ENCODE measurements around the gene ATP1B4. TPM values are rescaled to one million over a fixed set of nuclear protein-coding genes. Genes with fewer than 3 reads are reported as not detected.
"Not testable (repeated sequence)": the region's sequence is repeated elsewhere in the genome, so short reads cannot be mapped to it uniquely, and the experiment has no call there.

Gene ATP1B4
- total RNA-seq: not detected

- H3K9me3 Mint-ChIP-seq: no peaks in the 10 kb centered on the region
- H3K27ac Mint-ChIP-seq: no peak within 1 kb of the TSS
- no peaks in the 10 kb centered on the region for H3K36me3 Mint-ChIP-seq
- H3K27me3 Mint-ChIP-seq: peaks cover 5 to 17% of the 10 kb centered on the region in 2 donors
- H3K4me3 Mint-ChIP-seq: no peak within 1 kb of the TSS
- no peaks in the 10 kb centered on the region for H3K4me1 Mint-ChIP-seq (ENCODE audit: low read depth in 2 of 2)
- ATAC-seq: no peak
- no peak for DNase-seq (ENCODE audit: low spot score)
Measured at GRCh38 chrX:120361764-120362305, at the start of gene ATP1B4. Gene ATP1B4, plus strand, starts transcription at chrX:120362089. Its CDS starts 80 bp downstream, at chrX:120362169.

GRCh38 chrX:120315776-120316175 is 46.1 kb upstream of the ATP1B4 start:
- H3K27ac Mint-ChIP-seq: no peak overlapping the region

GRCh38 chrX:120316587-120317283 is 45.2 kb upstream of the ATP1B4 start:
- ATAC-seq: no peak
- Mint-ChIP-seq H3K4me1 (ENCODE audit: low read depth in 2 of 2) (no peaks in the 10 kb centered on the region), H3K4me3 (no peak overlapping the region), H3K9me3 (no peaks in the 10 kb centered on the region), H3K36me3 (no peaks in the 10 kb centered on the region), H3K27ac (no peak overlapping the region), H3K27me3 (peaks cover 10 to 41% of the 10 kb centered on the region in 2 donors)
- DNase-seq (ENCODE audit: low spot score): no peak

More at GRCh38 chrX:120315776-120316175, 46.1 kb upstream of the ATP1B4 start:
- H3K27me3 Mint-ChIP-seq: peaks cover 10 to 39% of the 10 kb centered on the region in 2 donors
- ATAC-seq: no peak
- no peaks in the 10 kb centered on the region for H3K4me1 Mint-ChIP-seq (ENCODE audit: low read depth in 2 of 2)
- DNase-seq (ENCODE audit: low spot score): no peak
- no peaks in the 10 kb centered on the region for H3K9me3 Mint-ChIP-seq
- H3K36me3 Mint-ChIP-seq: no peaks in the 10 kb centered on the region
- no peak overlapping the region for H3K4me3 Mint-ChIP-seq

- no peak for DNase-seq (ENCODE audit: low spot score)
- Mint-ChIP-seq H3K36me3 (no peaks in the 10 kb centered on the region), H3K4me1 (ENCODE audit: low read depth in 2 of 2) (no peaks in the 10 kb centered on the region), H3K4me3 (no peak overlapping the region), H3K27me3 (peaks cover 10 to 36% of the 10 kb centered on the region in 2 donors), H3K27ac (no peak overlapping the region), H3K9me3 (no peaks in the 10 kb centered on the region)
- no peak for ATAC-seq
Measured at GRCh38 chrX:120318411-120318810, 43.5 kb upstream of the ATP1B4 start.

GRCh38 chrX:120321520-120322281 is 40.2 kb upstream of the ATP1B4 start:
- H3K4me1 Mint-ChIP-seq (ENCODE audit: low read depth in 2 of 2): no peaks in the 10 kb centered on the region
- no peak for ATAC-seq
- H3K9me3 Mint-ChIP-seq: no peaks in the 10 kb centered on the region
- H3K36me3 Mint-ChIP-seq: no peaks in the 10 kb centered on the region
- H3K27me3 Mint-ChIP-seq: peaks cover 10 to 24% of the 10 kb centered on the region in 2 donors
- no peak overlapping the region for H3K27ac Mint-ChIP-seq
- no peak overlapping the region for H3K4me3 Mint-ChIP-seq
- DNase-seq (ENCODE audit: low spot score): no peak

GRCh38 chrX:120331116-120331515 is 30.8 kb upstream of the ATP1B4 start:
- peaks cover 18 to 19% of the 10 kb centered on the region in 2 donors for H3K27me3 Mint-ChIP-seq
- ATAC-seq (no peak), DNase-seq (ENCODE audit: low spot score) (no peak)
- H3K4me1 Mint-ChIP-seq (ENCODE audit: low read depth in 2 of 2): no peaks in the 10 kb centered on the region
- peaks cover 5% of the 10 kb centered on the region for H3K36me3 Mint-ChIP-seq
- no peak overlapping the region for H3K4me3 Mint-ChIP-seq
- H3K9me3 Mint-ChIP-seq: no peaks in the 10 kb centered on the region
- no peak overlapping the region for H3K27ac Mint-ChIP-seq

- no peaks in the 10 kb centered on the region for H3K9me3 Mint-ChIP-seq
- no peak overlapping the region for H3K4me3 Mint-ChIP-seq
- ATAC-seq: no peak
- H3K4me1 Mint-ChIP-seq (ENCODE audit: low read depth in 2 of 2): no peaks in the 10 kb centered on the region
- H3K27me3 Mint-ChIP-seq: peaks cover 7 to 9% of the 10 kb centered on the region in 2 donors
- DNase-seq (ENCODE audit: low spot score): no peak
- H3K36me3 Mint-ChIP-seq: peaks cover 6% of the 10 kb centered on the region
- H3K27ac Mint-ChIP-seq: no peak overlapping the region
Measured at GRCh38 chrX:120332394-120332793, 29.5 kb upstream of the ATP1B4 start.

GRCh38 chrX:120334151-120334550 is 27.7 kb upstream of the ATP1B4 start:
- H3K9me3 Mint-ChIP-seq: peaks cover 3% of the 10 kb centered on the region
- ATAC-seq: no peak
- H3K4me3 Mint-ChIP-seq: no peak overlapping the region
- no peak overlapping the region for H3K27ac Mint-ChIP-seq
- H3K36me3 Mint-ChIP-seq: peaks cover 14% of the 10 kb centered on the region
- DNase-seq (ENCODE audit: low spot score): no peak
- H3K4me1 Mint-ChIP-seq (ENCODE audit: low read depth in 2 of 2): no peaks in the 10 kb centered on the region
- peaks cover 0 to 10% of the 10 kb centered on the region in 2 donors for H3K27me3 Mint-ChIP-seq

GRCh38 chrX:120334603-120335002 is 27.3 kb upstream of the ATP1B4 start:
- no peak overlapping the region for H3K4me3 Mint-ChIP-seq
- no peak for DNase-seq (ENCODE audit: low spot score)
- peaks cover 0 to 7% of the 10 kb centered on the region in 2 donors for H3K27me3 Mint-ChIP-seq

GRCh38 chrX:120335289-120335688 is 26.6 kb upstream of the ATP1B4 start:
- DNase-seq (ENCODE audit: low spot score) (no peak), ATAC-seq (no peak)
- H3K4me1 Mint-ChIP-seq (ENCODE audit: low read depth in 2 of 2): no peaks in the 10 kb centered on the region
- peaks cover 4% of the 10 kb centered on the region for H3K9me3 Mint-ChIP-seq
- no peak overlapping the region for H3K27ac Mint-ChIP-seq
- H3K27me3 Mint-ChIP-seq: peaks cover 0 to 7% of the 10 kb centered on the region in 2 donors
- no peak overlapping the region for H3K4me3 Mint-ChIP-seq
- H3K36me3 Mint-ChIP-seq: peaks cover 17% of the 10 kb centered on the region

More at GRCh38 chrX:120334603-120335002, 27.3 kb upstream of the ATP1B4 start:
- H3K9me3 Mint-ChIP-seq: peaks cover 4% of the 10 kb centered on the region
- H3K4me1 Mint-ChIP-seq (ENCODE audit: low read depth in 2 of 2): no peaks in the 10 kb centered on the region
- ATAC-seq: no peak
- H3K27ac Mint-ChIP-seq: no peak overlapping the region
- peaks cover 17% of the 10 kb centered on the region for H3K36me3 Mint-ChIP-seq

- Mint-ChIP-seq H3K4me3 (no peak overlapping the region), H3K27ac (no peak overlapping the region), H3K4me1 (ENCODE audit: low read depth in 2 of 2) (no peaks in the 10 kb centered on the region), H3K9me3 (peaks cover 4% of the 10 kb centered on the region), H3K27me3 (peaks cover 0 to 12% of the 10 kb centered on the region in 2 donors), H3K36me3 (peaks cover 17% of the 10 kb centered on the region)
- DNase-seq (ENCODE audit: low spot score) (no peak), ATAC-seq (no peak)
Measured at GRCh38 chrX:120336899-120337298, 25.0 kb upstream of the ATP1B4 start.

- not testable (repeated sequence) for H3K9me3 Mint-ChIP-seq; H3K4me1 Mint-ChIP-seq (ENCODE audit: low read depth in 2 of 2); ATAC-seq; H3K27ac Mint-ChIP-seq; DNase-seq (ENCODE audit: low spot score); H3K36me3 Mint-ChIP-seq; H3K4me3 Mint-ChIP-seq
- H3K27me3 Mint-ChIP-seq: peaks cover 0 to 19% of the 10 kb centered on the region in 2 donors
Measured at GRCh38 chrX:120344566-120344965, 17.3 kb upstream of the ATP1B4 start.

- no peak for ATAC-seq
- Mint-ChIP-seq H3K4me1 (ENCODE audit: low read depth in 2 of 2) (no peaks in the 10 kb centered on the region), H3K9me3 (no peaks in the 10 kb centered on the region), H3K27me3 (peaks cover 0 to 3% of the 10 kb centered on the region in 2 donors), H3K4me3 (no peak overlapping the region), H3K36me3 (no peaks in the 10 kb centered on the region), H3K27ac (no peak overlapping the region)
- DNase-seq (ENCODE audit: low spot score): no peak
Measured at GRCh38 chrX:120350450-120351138, 11.3 kb upstream of the ATP1B4 start.

Data from natural killer cell treated with Interleukin-12 subunit alpha and Interleukin-12 subunit beta and Interleukin-15 and Interleukin-18, amount 100 ng/mL, for 72 hours (primary cell).